Fibroblast of mammary gland (primary cell): ENCODE measurements around the gene MEPE.

Source experiments
- DNase-seq: peaks from one replicate; pipeline ENCODE4 v3.0.0-alpha.2; 2010; ENCODE audit warnings: low read depth
- H3K4me3 ChIP-seq: 2 replicates; pipeline ENCODE4 v1.5.1; 2011; ENCODE audit warnings: low read depth, mild to moderate bottlenecking, low read length, moderate library complexity; ENCODE audit not compliant: control insufficient read depth
- TF ChIP-seq, protein P1 (sequence below): conservative IDR thresholded peaks from 2 replicates; pipeline ENCODE4 v1.5.1; 2011; ENCODE audit warnings: low read depth, low read length, inconsistent platforms; ENCODE audit not compliant: control insufficient read depth, insufficient read depth

MEPE gene

DNA sequence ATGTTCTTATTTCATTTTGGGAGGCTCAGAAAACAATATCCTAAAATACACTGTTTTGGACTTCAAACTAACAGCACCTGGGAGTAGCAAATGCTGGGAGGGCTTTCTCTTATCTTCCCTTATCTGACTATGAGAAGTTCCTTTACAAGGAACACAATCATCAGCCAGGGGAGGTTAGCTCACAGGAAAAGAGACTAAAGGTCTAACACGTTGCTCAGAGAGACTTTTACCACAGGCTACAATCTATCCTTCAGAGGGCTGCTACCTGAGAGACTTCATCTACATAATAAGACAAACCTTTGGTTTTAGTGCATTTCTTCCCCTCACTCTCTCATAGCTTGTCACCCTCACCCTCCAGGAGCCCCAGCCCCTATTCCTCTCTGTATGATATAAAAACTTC, 35.8 kb downstream of the MEPE start:
- DNase-seq: no peak
- no peak overlapping the region for H3K4me3 ChIP-seq
- TF ChIP-seq, protein P1, sequence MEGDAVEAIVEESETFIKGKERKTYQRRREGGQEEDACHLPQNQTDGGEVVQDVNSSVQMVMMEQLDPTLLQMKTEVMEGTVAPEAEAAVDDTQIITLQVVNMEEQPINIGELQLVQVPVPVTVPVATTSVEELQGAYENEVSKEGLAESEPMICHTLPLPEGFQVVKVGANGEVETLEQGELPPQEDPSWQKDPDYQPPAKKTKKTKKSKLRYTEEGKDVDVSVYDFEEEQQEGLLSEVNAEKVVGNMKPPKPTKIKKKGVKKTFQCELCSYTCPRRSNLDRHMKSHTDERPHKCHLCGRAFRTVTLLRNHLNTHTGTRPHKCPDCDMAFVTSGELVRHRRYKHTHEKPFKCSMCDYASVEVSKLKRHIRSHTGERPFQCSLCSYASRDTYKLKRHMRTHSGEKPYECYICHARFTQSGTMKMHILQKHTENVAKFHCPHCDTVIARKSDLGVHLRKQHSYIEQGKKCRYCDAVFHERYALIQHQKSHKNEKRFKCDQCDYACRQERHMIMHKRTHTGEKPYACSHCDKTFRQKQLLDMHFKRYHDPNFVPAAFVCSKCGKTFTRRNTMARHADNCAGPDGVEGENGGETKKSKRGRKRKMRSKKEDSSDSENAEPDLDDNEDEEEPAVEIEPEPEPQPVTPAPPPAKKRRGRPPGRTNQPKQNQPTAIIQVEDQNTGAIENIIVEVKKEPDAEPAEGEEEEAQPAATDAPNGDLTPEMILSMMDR: no peak

DNA sequence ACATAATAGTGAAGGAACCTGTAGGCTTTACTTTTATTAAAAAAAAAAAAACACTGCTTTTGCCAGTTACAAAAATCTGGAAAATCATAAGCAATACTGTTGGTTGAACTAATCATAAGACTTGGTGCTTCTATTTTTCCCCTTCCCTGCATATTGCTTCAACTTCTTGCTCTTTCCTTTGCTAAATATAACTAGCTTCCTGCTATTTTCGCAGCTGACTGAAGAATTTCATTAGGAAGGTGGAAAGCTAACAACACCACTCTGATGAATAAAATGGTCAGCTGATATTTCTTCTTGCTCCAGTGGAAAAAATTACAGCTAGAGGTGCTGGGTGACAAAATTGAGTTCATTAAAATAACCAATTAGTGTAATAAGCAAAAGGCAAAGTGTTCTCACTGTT, 39.3 kb downstream of the MEPE start:
- DNase-seq: no peak
- H3K4me3 ChIP-seq: no peak overlapping the region
- TF ChIP-seq, protein P1: no peak

DNA sequence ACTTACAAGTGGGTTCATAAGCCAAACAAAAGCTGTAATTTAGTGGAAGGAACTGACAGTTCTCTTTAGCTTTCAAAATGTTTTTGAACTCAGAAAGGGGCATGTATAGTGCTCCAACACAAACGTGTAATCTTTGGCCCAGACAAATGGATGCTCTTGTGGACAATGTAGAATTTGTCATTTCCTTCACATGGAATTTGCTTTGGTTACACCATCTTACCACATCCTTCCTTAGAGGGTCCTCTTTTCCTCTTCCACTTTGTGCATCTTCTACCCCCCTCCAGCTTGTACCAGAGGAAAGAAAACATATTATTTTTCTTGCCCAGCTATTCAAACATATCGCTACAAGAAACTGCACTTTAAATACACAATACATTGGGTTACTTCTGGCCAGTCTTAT, 42.4 kb downstream of the MEPE start:
- TF ChIP-seq, protein P1: no peak
- no peak for DNase-seq
- no peak overlapping the region for H3K4me3 ChIP-seq

DNA sequence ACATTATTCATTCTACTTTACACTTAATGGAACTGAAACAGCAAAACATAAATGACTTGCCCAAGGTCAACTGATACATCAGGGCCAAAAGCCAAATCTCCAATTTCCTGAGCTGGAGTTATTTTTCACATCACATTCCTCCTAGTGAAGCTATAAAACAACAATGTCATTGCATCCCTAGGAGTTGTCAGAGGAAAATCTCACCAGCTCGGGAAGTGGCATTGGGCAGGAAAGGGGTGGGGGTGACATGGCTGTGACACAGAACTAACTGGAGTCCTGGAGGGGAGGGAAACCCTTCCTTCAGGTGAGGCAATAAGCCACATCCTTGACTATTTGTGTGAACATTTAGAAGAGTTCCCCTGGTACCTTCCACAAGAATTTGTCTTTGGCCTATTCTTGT, 47.3 kb downstream of the MEPE start:
- no peak overlapping the region for H3K4me3 ChIP-seq
- TF ChIP-seq, protein P1: no peak
- no peak for DNase-seq

DNA sequence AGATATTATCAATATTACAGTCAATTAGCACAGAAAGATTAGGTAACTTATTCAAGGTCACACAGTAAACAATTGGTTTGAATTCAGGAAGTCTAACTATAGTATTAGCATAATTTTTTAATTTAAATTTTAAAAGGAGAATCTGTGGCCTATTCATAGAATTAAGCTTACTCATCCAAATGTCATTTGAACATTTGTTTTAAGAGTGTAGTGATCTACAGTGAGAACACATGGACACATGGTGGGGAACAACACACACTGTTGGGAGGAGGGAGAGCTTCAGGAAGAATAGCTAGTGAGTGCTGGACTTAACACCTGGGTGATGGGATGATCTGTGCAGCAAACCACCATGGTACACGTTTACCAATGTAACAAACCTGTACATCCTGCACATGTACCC, 48.3 kb downstream of the MEPE start:
- DNase-seq: peak; percentile 10
- TF ChIP-seq, protein P1: no peak

DNA sequence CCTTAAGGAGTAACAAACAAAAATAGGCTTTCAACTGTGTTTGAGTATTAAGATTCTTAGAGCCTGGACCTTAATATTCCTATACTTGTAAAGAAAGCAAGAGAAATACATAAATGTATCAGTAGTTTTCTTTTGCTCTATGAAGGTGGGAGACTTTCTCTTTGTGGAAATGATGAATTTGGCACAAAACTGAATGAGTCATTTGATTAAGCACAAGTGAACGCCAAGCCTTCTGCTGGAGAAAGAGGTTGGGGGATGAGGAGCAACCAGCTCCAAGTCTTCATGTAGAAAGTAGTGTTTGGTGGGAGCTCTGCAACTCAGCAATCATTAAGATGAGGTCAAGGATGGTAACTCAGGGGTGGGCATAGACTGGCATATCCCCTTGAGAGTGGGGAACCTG, 49.6 kb downstream of the MEPE start:
- TF ChIP-seq, protein P1: no peak
- H3K4me3 ChIP-seq: no peak overlapping the region
- peak; percentile 52 for DNase-seq

More for the DNA sequence above, 48.3 kb downstream of the MEPE start:
- H3K4me3 ChIP-seq: no peak overlapping the region

DNA sequence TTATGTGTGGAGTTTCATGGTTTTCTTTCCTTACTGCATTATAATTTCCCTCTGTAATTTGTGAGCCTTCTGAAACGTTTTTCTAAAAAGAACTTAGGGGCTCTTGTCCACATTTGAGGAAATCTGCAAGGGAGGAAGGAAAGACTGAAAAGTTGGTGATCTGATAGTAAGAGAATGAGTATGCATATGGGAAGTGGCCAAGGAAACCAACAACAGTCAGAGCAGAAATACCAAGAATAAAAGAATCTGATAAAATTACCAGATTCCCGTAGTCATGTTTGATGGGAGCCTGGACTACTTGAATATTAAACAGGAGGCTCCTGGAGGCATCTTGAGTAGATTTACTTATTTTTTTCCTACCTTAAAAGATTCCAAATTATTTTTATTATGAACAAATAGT, 50.1 kb downstream of the MEPE start:
- TF ChIP-seq, protein P1: no peak
- no peak for DNase-seq

More for the DNA sequence above, 50.1 kb downstream of the MEPE start:
- H3K4me3 ChIP-seq: no peak overlapping the region
